ENCODE measurements around the gene PPA2. TPM values are rescaled to one million over a fixed set of nuclear protein-coding genes. Genes with fewer than 3 reads are reported as not detected.

Gene PPA2
- total RNA-seq, 4 donors from 2014 or later: 34.0 to 72.0 (median 47.3) TPM

DNA sequence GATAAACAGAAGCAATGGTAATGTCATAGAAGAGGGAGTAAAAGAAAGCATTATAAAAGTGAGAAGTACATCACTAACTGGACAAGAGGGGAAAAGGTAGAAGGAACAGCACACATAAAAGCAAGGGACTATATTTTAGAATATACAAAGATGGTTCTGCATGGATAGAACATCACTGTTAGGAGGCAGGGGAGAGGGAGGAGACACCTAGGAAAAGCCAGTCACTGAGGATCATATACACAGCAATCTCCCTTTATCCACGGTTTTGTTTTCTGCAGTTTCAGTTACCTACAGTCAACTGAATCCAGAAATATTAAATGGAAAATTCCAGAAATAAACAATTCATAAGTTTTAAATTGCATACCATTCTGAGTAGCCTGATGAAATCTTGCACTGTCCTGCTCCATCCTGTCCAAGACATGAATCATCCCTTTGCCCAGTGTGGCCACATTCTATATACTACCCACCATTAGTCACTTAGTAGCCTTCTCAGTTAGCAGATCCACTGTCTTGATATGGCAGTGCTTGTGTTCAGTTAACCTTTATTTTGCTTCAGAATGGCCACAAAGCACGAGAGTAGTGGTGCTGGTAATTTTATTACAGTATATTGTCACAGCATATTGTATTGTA lies 74.2 kb downstream of the PPA2 start:
- Histone ChIP-seq H3K27ac (no peak overlapping the region), H3K4me1 (no peaks in the 10 kb centered on the region), H3K27me3 (no peaks in the 10 kb centered on the region), H3K4me3 (no peak overlapping the region), H3K9me3 (no peaks in the 10 kb centered on the region), H3K36me3 (peaks cover 0 to 4% of the 10 kb centered on the region in 2 donors)
- DNase-seq: no peak
- no peak for TF ChIP-seq POLR2A (IDR thresholded peaks at IDR 0.05)
- TF ChIP-seq, protein P1, sequence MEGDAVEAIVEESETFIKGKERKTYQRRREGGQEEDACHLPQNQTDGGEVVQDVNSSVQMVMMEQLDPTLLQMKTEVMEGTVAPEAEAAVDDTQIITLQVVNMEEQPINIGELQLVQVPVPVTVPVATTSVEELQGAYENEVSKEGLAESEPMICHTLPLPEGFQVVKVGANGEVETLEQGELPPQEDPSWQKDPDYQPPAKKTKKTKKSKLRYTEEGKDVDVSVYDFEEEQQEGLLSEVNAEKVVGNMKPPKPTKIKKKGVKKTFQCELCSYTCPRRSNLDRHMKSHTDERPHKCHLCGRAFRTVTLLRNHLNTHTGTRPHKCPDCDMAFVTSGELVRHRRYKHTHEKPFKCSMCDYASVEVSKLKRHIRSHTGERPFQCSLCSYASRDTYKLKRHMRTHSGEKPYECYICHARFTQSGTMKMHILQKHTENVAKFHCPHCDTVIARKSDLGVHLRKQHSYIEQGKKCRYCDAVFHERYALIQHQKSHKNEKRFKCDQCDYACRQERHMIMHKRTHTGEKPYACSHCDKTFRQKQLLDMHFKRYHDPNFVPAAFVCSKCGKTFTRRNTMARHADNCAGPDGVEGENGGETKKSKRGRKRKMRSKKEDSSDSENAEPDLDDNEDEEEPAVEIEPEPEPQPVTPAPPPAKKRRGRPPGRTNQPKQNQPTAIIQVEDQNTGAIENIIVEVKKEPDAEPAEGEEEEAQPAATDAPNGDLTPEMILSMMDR (IDR thresholded peaks at IDR 0.05 in 4 of 5, conservative IDR thresholded peaks at IDR 0.05 in 1 of 5): no peak
- in situ Hi-C loops (cut with MboI; ENCODE audit: low sequenced_read_pairs in 4 of 4): no loop called here
- intact Hi-C loops (cut with DNase I; ENCODE audit: low total_unique reads): no loop called here
- no peak for ATAC-seq

DNA sequence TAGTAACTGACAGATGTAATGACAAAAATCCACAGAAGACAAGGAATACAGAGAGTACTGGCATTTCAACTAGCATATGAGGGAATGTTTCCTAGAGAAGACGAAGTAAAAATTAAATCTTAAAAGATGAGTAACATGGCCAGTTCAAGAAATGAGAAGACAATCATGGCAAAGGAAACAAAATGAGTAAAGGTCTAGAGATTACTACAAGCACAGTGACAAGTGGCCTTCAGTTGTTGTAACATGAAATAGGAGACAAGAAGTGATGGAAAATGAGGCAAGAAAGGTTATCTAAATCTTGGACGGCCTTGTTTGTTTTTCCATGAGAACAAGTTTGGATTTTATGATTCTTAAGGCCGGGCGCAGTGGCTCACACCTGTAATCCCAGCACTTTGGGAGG lies 81.0 kb downstream of the PPA2 start:
- H3K27me3 ChIP-seq: no peaks in the 10 kb centered on the region
- DNase-seq (no peak), ATAC-seq (no peak)
- TF ChIP-seq, protein P1 (IDR thresholded peaks at IDR 0.05 in 4 of 5, conservative IDR thresholded peaks at IDR 0.05 in 1 of 5): no peak
- no peak for TF ChIP-seq POLR2A (IDR thresholded peaks at IDR 0.05)
- H3K9me3 ChIP-seq: no peaks in the 10 kb centered on the region
- no peak overlapping the region for H3K4me3 ChIP-seq
- no peak overlapping the region for H3K27ac ChIP-seq
- in situ Hi-C loops (cut with MboI; ENCODE audit: low sequenced_read_pairs in 4 of 4): no loop called here
- peaks cover 0 to 7% of the 10 kb centered on the region in 2 donors for H3K36me3 ChIP-seq
- no peaks in the 10 kb centered on the region for H3K4me1 ChIP-seq
- intact Hi-C loops (cut with DNase I; ENCODE audit: low total_unique reads): no loop called here

DNA sequence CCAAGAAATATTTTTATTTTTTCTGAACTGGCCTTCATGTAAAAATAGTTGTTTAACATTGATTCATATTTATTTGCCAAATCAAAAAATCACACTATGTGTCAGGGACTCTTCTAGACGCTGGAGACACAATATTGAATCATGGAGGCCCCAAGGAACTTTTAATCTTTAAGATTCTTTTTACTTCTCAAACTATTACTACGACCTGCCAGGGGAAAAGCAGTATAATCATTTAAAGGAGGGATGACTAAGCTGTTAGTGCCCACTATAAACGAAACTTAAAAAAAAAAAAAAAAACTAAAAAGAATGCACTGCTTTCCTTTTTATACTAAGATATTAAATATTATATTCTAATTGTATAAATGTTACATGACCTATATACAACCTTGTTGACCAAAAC lies 84.7 kb downstream of the PPA2 start:
- H3K4me3 ChIP-seq: no peak overlapping the region
- in situ Hi-C loops (cut with MboI; ENCODE audit: low sequenced_read_pairs in 4 of 4): no loop called here
- no peak overlapping the region for H3K27ac ChIP-seq
- intact Hi-C loops (cut with DNase I; ENCODE audit: low total_unique reads): no loop called here
- H3K9me3 ChIP-seq: no peaks in the 10 kb centered on the region
- ATAC-seq (no peak), DNase-seq (no peak)
- TF ChIP-seq, protein P1 (IDR thresholded peaks at IDR 0.05 in 4 of 5, conservative IDR thresholded peaks at IDR 0.05 in 1 of 5): no peak
- TF ChIP-seq POLR2A (IDR thresholded peaks at IDR 0.05): no peak
- peaks cover 0 to 3% of the 10 kb centered on the region in 2 donors for H3K36me3 ChIP-seq
- no peaks in the 10 kb centered on the region for H3K27me3 ChIP-seq
- no peaks in the 10 kb centered on the region for H3K4me1 ChIP-seq

DNA sequence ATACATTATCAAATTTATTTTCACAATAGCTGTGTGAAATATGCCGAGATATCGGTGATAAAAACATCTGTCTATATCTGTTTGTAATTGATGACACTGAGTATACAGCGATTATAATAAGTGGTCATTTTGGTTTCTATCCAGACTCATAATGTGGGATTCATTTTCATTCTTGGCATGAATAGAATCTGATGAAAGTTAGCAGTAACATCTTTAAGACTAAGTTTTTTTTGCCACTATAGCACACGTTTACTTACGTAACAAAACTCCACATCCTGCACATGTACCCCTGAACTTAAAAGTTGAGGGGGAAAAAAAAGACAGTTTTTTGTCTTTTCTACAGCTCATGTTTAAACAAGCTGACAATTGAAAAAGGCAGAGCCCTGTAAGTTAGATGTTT lies 86.4 kb downstream of the PPA2 start:
- ATAC-seq: no peak

More for the DNA sequence above, 86.4 kb downstream of the PPA2 start:
- Histone ChIP-seq H3K9me3 (no peaks in the 10 kb centered on the region), H3K4me1 (no peaks in the 10 kb centered on the region), H3K27ac (no peak overlapping the region), H3K36me3 (peaks cover 0 to 17% of the 10 kb centered on the region in 2 donors), H3K4me3 (no peak overlapping the region), H3K27me3 (no peaks in the 10 kb centered on the region)
- intact Hi-C loops (cut with DNase I; ENCODE audit: low total_unique reads) (no loop called here), in situ Hi-C loops (cut with MboI; ENCODE audit: low sequenced_read_pairs in 4 of 4) (no loop called here)
- TF ChIP-seq, protein P1 (IDR thresholded peaks at IDR 0.05 in 4 of 5, conservative IDR thresholded peaks at IDR 0.05 in 1 of 5): no peak
- no peak for TF ChIP-seq POLR2A (IDR thresholded peaks at IDR 0.05)
- DNase-seq: no peak
